ENCODE data around the gene ACYP2.
"Not testable (repeated sequence)": the region's sequence is repeated elsewhere in the genome, so short reads cannot be mapped to it uniquely, and the experiment has no call there.

Gene ACYP2

DNA sequence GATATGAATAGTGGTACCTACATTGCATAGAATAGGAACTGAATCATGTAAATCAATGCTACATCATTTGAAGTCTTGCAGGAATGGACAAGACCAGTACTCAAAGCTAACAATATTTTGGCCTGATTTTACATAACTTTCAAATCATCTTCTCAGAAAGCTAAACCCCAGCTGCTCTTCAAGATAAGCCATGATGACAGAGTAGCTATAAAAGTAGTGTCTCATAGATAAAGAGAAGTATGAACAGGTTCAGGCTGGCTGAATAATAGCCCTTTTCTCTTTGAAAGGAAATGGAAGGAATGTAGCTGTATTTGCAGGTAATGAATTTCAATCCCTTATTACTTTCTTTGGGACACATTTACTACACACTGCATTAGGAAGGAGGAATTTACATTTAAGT, 112.4 kb downstream of the ACYP2 start:
- DNase-seq (ENCODE audit: low read depth), result no peak

- no peak for DNase-seq (ENCODE audit: low read depth)
Measured at GRCh38 chr2:54228945-54229344, 113.5 kb downstream of the ACYP2 start.

DNA sequence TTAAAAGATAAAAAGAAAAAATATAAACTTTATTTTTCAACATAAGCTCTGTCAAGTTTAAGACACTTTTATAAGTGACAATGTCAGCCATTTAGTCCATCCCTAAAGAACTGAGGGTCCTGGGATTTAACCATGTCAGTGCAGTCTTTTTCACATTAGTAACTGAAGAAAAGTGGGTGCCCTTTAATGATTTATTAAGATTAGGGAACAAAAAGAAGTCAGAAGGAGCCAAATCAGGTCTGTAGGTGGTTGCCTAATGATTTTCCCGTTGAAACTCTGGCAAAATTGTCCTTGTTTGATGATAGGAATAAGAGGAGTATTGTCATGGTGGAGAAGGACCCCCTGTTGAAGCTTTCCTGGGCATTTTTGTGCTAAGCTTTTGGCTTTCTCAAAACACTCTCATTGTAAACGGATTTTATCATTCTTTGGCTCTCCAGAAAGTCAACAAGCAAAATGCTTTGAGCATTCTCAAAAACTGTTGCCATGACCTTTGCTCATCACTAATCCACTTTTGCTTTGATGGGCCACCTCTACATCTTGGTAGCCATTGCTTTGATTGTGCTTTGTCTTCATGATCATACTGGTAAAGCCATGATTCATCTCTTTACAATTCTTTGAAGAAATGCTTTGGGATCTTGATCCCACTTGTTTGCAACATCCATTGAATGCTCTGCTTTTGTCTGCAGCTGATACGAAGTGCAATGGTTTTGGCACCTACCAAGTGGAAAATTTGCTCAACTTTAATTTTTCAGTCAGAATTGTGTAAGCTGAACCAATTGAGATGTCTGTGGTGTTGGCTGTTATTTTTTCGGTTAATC, 118.6 kb downstream of the ACYP2 start:
- no peak for DNase-seq (ENCODE audit: low read depth)

DNA sequence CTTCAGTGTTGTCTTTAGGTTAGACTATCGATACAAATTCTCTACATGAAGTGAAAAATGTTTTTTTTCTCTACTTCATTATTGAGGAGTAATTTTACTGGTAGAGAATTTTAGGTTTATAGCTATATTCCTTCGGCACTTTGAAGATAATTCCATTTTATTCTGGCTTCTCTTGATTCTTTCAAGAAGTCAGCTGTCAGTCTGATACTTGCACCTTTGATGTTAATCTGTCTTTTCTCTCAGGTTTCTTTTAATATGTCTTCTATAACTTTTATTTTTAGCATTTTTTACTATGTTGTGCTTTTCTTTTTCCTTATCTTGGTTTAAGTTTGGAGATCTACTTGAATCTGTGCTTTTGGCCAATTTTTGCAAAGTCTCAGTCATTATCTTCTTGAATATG, 122.0 kb downstream of the ACYP2 start:
- DNase-seq (ENCODE audit: low read depth), result no peak

DNA sequence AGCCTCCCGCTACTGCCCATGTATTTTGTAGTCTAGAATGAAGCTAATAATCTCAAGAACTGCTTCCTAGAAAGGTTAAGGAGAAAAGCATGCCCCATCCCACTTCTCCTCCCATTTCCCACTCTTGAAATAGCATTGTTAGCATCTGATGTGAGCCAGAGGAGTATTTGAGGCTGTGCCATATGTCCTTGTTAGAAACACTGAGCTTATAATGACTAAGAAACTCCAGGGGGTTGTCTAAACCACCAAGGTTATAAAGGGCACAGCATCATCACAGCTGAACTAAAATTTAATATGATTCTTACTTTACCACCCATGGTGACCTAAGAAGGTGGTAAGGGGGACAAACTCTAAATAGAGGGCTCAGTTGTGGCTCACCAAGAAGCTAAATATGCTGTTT, 124.0 kb downstream of the ACYP2 start:
- DNase-seq (ENCODE audit: low read depth), result peak; percentile 38

DNA sequence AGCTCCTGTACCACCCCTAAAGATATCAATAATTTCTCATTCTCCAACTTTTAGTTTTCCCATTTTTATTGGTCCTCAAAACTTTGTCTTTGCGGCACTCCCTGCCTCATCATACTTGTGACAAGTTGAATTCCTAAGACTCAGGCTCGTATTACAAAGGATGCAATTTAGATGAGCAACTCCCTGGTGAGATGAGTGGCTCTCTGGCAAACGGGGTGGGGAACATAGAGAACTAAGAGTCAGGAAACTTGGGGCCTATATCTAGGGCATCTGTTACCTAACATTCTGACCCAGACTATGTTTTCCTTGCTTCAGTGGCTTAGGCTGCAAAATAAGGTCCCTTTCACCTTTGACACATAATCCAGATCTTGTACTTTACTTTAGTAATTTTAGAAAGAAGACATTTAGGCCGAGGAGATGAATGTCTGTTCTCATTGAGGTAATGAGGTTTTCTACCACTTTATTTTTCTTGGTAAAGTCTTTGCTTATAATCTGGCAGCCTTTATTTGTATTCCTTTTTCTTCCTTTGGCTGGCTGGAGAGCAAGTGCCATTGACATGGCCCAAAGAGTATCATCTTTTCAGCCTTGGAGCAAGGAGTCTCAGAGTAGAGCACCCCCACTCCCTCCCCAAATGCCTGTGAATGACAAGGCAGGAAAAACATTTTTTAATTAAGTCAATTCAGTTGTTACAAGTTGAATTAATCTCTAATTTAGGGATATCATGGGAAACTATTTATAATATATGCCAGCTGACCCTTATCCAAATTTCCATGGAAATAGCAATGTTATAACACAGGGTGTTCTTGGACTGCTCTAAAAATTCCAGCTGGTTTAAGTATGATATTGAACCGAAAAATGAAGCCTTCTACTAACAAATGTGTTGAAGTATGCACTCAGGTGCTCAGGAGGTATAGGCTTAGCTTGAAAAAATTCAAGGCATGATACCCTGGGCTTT, 125.4 kb downstream of the ACYP2 start:
- peak; percentile 18 for DNase-seq (ENCODE audit: low read depth)

DNA sequence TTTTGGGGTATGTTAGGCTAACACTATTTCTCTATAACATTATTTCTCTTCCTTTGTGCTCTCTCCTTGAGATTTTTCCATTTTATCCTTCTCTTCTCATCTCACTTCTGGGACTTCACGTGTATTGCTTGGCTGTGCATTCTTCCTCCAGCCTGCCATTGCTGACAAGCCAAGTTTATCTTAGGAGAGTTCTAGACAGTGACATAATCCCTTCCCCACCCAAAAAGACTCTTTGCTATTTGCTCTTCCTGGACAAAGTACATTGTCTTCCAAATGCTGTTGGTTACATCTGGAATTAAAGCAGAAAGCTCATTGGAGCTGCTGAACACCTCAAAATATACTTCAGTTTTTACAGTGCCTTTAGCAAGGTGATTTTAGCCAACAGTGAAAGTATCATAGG, 131.7 kb downstream of the ACYP2 start:
- DNase-seq (ENCODE audit: low read depth), result no peak

DNA sequence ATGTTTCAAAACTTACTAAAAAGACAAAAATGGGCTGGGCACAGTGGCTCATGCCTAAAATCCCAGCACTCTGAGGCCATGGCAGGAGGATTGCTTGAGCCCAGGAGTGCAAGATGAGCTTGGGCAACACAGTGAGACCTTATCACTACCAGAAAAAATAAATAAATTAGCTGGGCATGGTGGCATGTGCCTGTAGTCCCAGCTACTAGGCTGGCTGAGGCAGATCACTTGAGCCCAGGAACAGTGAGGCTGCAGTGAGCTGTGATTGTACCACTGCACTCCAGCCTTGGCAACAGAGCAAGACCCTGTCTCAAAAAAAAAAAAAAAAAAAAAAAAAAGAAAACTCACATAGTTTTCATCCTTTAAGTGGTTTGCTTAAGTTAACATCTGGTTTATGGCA, 134.2 kb downstream of the ACYP2 start:
- DNase-seq (ENCODE audit: low read depth), result no peak

GRCh38 chr2:54254180-54254579, 138.8 kb downstream of the ACYP2 start:
- DNase-seq (ENCODE audit: low read depth), result no peak

DNA sequence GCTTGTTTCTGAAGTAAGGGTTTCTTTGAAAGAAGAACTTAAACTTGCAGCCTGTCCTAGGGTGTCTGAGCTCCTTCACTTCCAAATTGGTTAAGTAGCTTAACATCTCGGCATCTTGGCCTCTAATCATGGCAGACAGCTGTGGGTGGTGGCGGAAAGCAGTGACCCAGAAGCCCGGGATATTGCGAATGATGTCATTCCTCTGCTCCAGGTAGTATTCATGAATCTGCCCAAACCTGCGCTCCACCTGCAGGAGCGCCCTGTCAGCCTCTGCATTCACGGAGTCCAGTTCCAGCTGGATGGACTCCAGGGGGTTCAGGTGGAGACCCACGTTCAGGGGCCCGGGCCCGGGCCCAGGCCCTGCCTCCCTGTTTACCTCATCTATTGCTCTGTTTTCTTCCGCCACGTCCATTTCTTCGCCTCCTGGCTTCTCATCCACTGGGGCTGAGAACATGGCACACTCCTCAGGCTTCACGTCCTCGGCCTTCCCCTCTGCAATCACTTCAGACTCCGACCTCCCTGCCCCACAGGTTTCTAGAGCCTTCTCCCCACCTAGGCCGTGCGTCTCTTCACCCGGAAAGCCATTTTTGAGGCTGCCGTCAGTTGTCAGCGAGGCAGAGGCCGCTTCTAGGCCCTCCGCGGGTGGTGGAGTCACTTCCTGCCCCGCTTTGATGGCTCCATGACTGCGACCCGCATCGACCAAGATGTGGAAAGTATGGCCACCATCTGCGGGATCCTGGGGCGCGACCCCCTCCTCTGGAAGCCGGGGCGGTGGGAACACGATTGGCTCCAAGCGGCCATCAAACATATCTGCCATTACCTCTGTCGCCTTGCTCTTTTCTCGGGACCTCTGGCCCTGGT, 140.0 kb downstream of the ACYP2 start:
- DNase-seq (ENCODE audit: low read depth), result no peak

DNA sequence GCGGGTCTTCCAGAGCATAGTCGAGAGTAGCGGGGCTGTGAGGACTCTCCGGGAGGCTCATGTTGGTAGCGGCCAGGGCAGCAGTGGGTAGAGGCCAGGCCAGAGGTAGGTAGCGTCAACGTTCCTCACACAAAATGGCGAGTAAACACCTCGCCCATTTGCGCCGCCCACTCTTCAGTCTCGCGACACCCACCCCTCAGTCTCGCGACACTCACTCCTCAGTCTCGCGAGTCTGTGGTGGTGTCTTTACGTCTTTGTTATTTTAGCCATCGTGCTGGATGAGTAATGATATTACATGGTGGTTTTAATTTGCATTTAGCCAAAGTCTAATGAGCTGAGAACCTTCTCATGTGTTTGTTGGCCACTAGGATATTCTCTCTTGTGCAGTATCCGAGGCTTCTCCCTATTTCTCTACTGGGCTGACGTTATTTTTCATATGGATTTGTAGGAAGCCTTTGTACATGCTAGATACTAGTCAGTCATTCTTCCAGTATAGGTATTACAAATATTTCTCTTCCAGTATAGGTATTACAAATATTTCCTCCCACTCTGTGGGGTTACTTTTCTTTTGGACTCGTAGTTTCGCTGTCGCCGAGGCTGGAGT, 140.8 kb downstream of the ACYP2 start, which contains the start of gene TSPYL6:
TSPYL6 (minus strand) TSS at position 139 of the 604 bp plus-strand sequence; CDS start at position 61, 78 bp downstream.
- no peak for DNase-seq (ENCODE audit: low read depth)

DNA sequence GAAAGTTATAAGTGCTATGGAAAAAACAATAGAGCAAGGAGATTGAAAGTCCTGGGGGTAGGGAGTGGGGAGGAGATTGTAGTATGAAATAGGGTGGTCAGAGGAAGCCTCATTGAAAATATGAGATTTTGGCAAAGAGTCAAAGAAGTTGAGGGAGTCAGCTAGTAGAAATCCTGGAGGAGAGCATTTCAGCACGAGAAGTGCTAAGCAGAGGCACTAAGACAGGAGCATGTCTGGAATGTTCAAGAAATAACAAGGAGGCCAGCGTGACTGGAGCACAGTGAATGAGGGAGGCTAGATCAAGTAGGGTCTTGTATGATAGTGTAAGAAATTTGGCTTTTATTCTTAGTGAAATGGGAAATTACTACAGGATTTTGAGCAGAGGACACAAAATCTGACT, 142.8 kb downstream of the ACYP2 start:
- no peak for DNase-seq (ENCODE audit: low read depth)

DNA sequence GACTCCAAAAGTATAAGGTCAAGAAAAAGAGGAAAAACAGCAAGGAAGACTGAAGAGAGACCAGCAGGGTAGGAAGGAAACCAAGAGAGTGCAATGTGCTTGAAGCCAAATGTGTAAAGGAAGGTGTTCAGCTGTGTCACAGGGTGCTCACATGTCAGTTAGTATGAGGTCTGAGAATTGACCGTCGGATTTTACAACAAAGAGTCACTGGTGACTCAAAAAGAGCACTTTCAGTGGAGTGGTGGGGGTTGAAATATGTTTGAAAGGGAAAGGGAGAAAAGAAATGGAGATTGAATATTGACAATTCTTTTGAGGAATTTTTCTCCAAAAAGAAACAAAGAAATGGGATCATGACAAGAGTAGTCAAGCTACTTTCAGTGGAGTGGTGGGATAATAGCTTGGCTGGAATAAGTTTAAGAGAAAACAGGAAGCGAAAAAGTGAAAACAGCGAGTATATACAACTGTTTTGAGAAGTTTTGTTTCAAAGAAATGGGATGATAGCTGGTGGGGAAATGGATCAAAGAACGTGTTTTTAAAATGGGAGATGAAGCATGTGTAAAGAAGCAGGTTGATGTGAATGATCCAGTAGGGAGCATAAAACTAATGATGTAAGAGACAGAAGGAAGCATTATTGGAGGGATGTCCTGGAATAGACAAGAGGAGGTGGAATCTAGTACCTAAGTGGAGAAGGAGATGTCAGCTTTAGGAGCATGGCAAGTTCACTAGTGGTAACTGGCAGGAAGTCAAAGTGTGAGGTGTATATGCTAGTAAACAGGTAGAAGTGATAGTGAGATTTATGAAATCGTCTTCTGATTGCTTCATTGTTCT, 144.2 kb downstream of the ACYP2 start:
- DNase-seq (ENCODE audit: low read depth), result no peak

GRCh38 chr2:54260241-54260595, 144.8 kb downstream of the ACYP2 start:
- DNase-seq (ENCODE audit: low read depth), result no peak

DNA sequence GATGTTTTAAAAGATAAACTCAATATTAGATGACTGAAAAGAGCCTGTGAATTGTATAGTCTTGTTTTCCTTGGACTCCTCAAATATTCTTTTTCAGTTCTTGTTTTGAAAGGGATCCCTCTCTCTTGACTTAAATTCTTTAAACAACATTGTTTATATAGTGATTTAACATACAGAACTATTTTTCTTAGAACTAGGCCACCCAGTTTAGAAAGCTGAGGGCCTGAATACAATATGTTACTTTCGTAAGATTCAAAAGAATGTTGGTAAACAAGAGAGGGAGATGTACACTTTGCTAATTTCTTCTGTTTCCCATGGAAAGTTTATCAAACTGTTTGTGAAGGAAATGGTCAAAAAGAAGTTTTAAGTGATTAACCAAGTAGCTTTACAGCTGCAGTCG, 146.1 kb downstream of the ACYP2 start:
- DNase-seq (ENCODE audit: low read depth), result no peak

- no peak for DNase-seq (ENCODE audit: low read depth)
Measured at GRCh38 chr2:54262015-54262765, 146.8 kb downstream of the ACYP2 start.

GRCh38 chr2:54265081-54265480, 149.7 kb downstream of the ACYP2 start:
- DNase-seq (ENCODE audit: low read depth), result not testable (repeated sequence)

- DNase-seq (ENCODE audit: low read depth), result no peak
Measured at GRCh38 chr2:54267577-54267976, 152.2 kb downstream of the ACYP2 start.

- DNase-seq (ENCODE audit: low read depth), result no peak
Measured at GRCh38 chr2:54271189-54271588, 155.8 kb downstream of the ACYP2 start.

Data from GM04504 (cell line).